RCC 7860 (cell line): ENCODE results near the gene SBF2.
"Not testable (repeated sequence)": the region's sequence is repeated elsewhere in the genome, so short reads cannot be mapped to it uniquely, and the experiment has no call there.

Experiments used
- DNase-seq: peaks from one replicate; pipeline ENCODE4 v3.0.0-alpha.2; 2015; ENCODE audit warnings: low spot score
- FAIRE-seq: peaks from 2 replicates; lab custom pipeline; 2012; peaks lifted over from hg19 to GRCh38; lab: Jason Lieb, UNC

The SBF2 gene

GRCh38 chr11:9760193-9760575 is 533.8 kb downstream of the SBF2 start:
- DNase-seq, result peak; percentile 51
- peak; percentile 20 for FAIRE-seq

GRCh38 chr11:9759519-9760192 is 534.4 kb downstream of the SBF2 start:
- FAIRE-seq (peak; percentile 89), DNase-seq (peak; percentile 99)

- no peak for FAIRE-seq
- peak; percentile 64 for DNase-seq
Measured at GRCh38 chr11:9758637-9759518, 535.1 kb downstream of the SBF2 start.

- DNase-seq (peak; percentile 44), FAIRE-seq (no peak)
Measured at GRCh38 chr11:9757809-9758636, 536.0 kb downstream of the SBF2 start.

- FAIRE-seq (no peak), DNase-seq (no peak)
Measured at GRCh38 chr11:9756878-9757277, 537.1 kb downstream of the SBF2 start.

- DNase-seq, result no peak
- FAIRE-seq, result no peak
Measured at GRCh38 chr11:9756461-9756860, 537.6 kb downstream of the SBF2 start.

GRCh38 chr11:9755561-9756185 is 538.3 kb downstream of the SBF2 start:
- no peak for DNase-seq
- FAIRE-seq, result no peak

- DNase-seq (peak; percentile 43), FAIRE-seq (peak; percentile 7)
Measured at GRCh38 chr11:9754010-9754471, 540.0 kb downstream of the SBF2 start.

GRCh38 chr11:9753021-9753420 is 541.0 kb downstream of the SBF2 start:
- FAIRE-seq, result peak; percentile 86
- peak; percentile 53 for DNase-seq

GRCh38 chr11:9752091-9752490 is 541.9 kb downstream of the SBF2 start:
- DNase-seq (peak; percentile 21), FAIRE-seq (no peak)

- DNase-seq (no peak), FAIRE-seq (no peak)
Measured at GRCh38 chr11:9750551-9750950, 543.5 kb downstream of the SBF2 start.

- peak; percentile 72 for DNase-seq
- FAIRE-seq, result no peak
Measured at GRCh38 chr11:9748361-9748970, 545.6 kb downstream of the SBF2 start.

- DNase-seq (no peak), FAIRE-seq (no peak)
Measured at GRCh38 chr11:9747828-9748227, 546.2 kb downstream of the SBF2 start.

- FAIRE-seq (no peak), DNase-seq (no peak)
Measured at GRCh38 chr11:9747229-9747628, 546.8 kb downstream of the SBF2 start.

GRCh38 chr11:9745411-9746211 is 548.4 kb downstream of the SBF2 start:
- FAIRE-seq (no peak), DNase-seq (no peak)

- not testable (repeated sequence) for FAIRE-seq
Measured at GRCh38 chr11:9743512-9743911, 550.5 kb downstream of the SBF2 start.

GRCh38 chr11:9741260-9741659 is 552.8 kb downstream of the SBF2 start:
- no peak for FAIRE-seq

More at GRCh38 chr11:9743512-9743911, 550.5 kb downstream of the SBF2 start:
- not testable (repeated sequence) for DNase-seq

GRCh38 chr11:9740202-9740883 is 553.7 kb downstream of the SBF2 start:
- no peak for FAIRE-seq

More at GRCh38 chr11:9741260-9741659, 552.8 kb downstream of the SBF2 start:
- no peak for DNase-seq

More at GRCh38 chr11:9740202-9740883, 553.7 kb downstream of the SBF2 start:
- no peak for DNase-seq
